WTC11 (cell line): Measurements from ENCODE around the gene MFSD11. TPM values are rescaled to one million over a fixed set of nuclear protein-coding genes. Genes with fewer than 3 reads are reported as not detected.

Experiments used
- ATAC-seq: fragments of 200-7000 bp; cut with Tn5 transposase; 2 replicates; pipeline ENCODE4 v1.10.0; 2021; ENCODE audit warnings: mild to moderate bottlenecking, moderate library complexity
- CTCF ChIA-PET: fragments of 300-600 bp; sonication (Branson Sonifier 250); formaldehyde crosslinking; loops from one replicate; lab custom pipeline; 2021; ENCODE audit warnings: antibody characterized with exemption; lab: Charles Lee
- POLR2A ChIA-PET: fragments of 350-600 bp; sonication (Branson Sonifier 250); formaldehyde crosslinking; loops from one replicate; lab custom pipeline; 2021; ENCODE audit warnings: antibody characterized with exemption; lab: Charles Lee
- DNase-seq: peaks from one replicate; pipeline ENCODE4 v3.0.0; 2021; ENCODE audit warnings: low spot score
- H3K27ac Mint-ChIP-seq: 2 replicates; pipeline ENCODE4 v1.8.0; 2021; ENCODE audit warnings: mixed read lengths
- H3K27me3 Mint-ChIP-seq: 2 replicates; pipeline ENCODE4 v1.8.0; 2021; ENCODE audit warnings: low read depth, mild to moderate bottlenecking, moderate library complexity, mixed read lengths
- H3K36me3 Mint-ChIP-seq: 2 replicates; pipeline ENCODE4 v1.8.0; 2021; ENCODE audit warnings: mixed read lengths
- H3K4me1 Mint-ChIP-seq: 2 replicates; pipeline ENCODE4 v1.8.0; 2022; ENCODE audit warnings: mixed read lengths
- H3K4me3 Mint-ChIP-seq: 2 replicates; pipeline ENCODE4 v1.8.0; 2021; ENCODE audit warnings: mild to moderate bottlenecking, moderate library complexity, mixed read lengths
- H3K9me3 Mint-ChIP-seq: 2 replicates; pipeline ENCODE4 v1.8.0; 2021; ENCODE audit warnings: mixed read lengths
- ATF1 ChIP-seq: sonication (generic); formaldehyde crosslinking; IDR thresholded peaks from 2 replicates; pipeline ENCODE4 v1.8.1; 2023; ENCODE audit warnings: mild to moderate bottlenecking, moderate library complexity, missing genetic modification reagents
- ATF2 ChIP-seq: sonication (generic); formaldehyde crosslinking; IDR thresholded peaks from 2 replicates; pipeline ENCODE4 v1.8.1; 2022; ENCODE audit warnings: low read depth, missing genetic modification reagents, borderline replicate concordance
- ATF3 ChIP-seq: sonication (generic); formaldehyde crosslinking; conservative IDR thresholded peaks from 2 replicates; pipeline ENCODE4 v1.8.1; 2022; ENCODE audit warnings: mild to moderate bottlenecking, missing genetic modification reagents
- CDX4 ChIP-seq: fragments of 250-450 bp; sonication (Bioruptor Pico); IDR thresholded peaks from 2 replicates; pipeline ENCODE4 v1.9.0; 2021; ENCODE audit warnings: moderate library complexity, mild to moderate bottlenecking, inconsistent platforms, borderline replicate concordance
- ELF4 ChIP-seq: sonication (generic); formaldehyde crosslinking; IDR thresholded peaks from 2 replicates; pipeline ENCODE4 v1.8.1; 2022; ENCODE audit warnings: low read depth, mild to moderate bottlenecking, moderate library complexity, missing genetic modification reagents
- ESRRA ChIP-seq: sonication (generic); formaldehyde crosslinking; IDR thresholded peaks from 2 replicates; pipeline ENCODE4 v1.8.1; 2022; ENCODE audit warnings: mild to moderate bottlenecking, missing genetic modification reagents, borderline replicate concordance
- FOXK1 ChIP-seq: sonication (generic); formaldehyde crosslinking; IDR thresholded peaks from 2 replicates; pipeline ENCODE4 v1.8.0; 2022; ENCODE audit warnings: mild to moderate bottlenecking, moderate library complexity, missing genetic modification reagents
- GABPB1 ChIP-seq: sonication (generic); formaldehyde crosslinking; IDR thresholded peaks from 2 replicates; pipeline ENCODE4 v1.8.1; 2023; ENCODE audit warnings: mild to moderate bottlenecking, missing genetic modification reagents
- GTF2I ChIP-seq: fragments of 250-450 bp; sonication (Bioruptor Pico); conservative IDR thresholded peaks from 2 replicates; pipeline ENCODE4 v1.4.0; 2021; ENCODE audit warnings: mild to moderate bottlenecking
- OVOL2 ChIP-seq: fragments of 250-450 bp; sonication (Bioruptor Pico); IDR thresholded peaks from 2 replicates; pipeline ENCODE4 v1.9.0; 2021; ENCODE audit warnings: mild to moderate bottlenecking, borderline replicate concordance
- PRRX2 ChIP-seq: fragments of 250-450 bp; sonication (Bioruptor Pico); IDR thresholded peaks from 2 replicates; pipeline ENCODE4 v1.8.0; 2021; ENCODE audit warnings: mild to moderate bottlenecking
- RORB ChIP-seq: fragments of 250-450 bp; sonication (Bioruptor Pico); IDR thresholded peaks from 2 replicates; pipeline ENCODE4 v1.9.0; 2021; ENCODE audit warnings: mild to moderate bottlenecking
- TEAD4 ChIP-seq: sonication (generic); formaldehyde crosslinking; IDR thresholded peaks from 2 replicates; pipeline ENCODE4 v1.8.0; 2022; ENCODE audit warnings: mild to moderate bottlenecking, missing genetic modification reagents
- ZNF121 ChIP-seq: sonication (generic); formaldehyde crosslinking; IDR thresholded peaks from 2 replicates; pipeline ENCODE4 v1.8.0; 2023; ENCODE audit warnings: missing genetic modification reagents
- ZNF232 ChIP-seq: sonication (generic); formaldehyde crosslinking; IDR thresholded peaks from 2 replicates; pipeline ENCODE4 v1.8.0; 2022; ENCODE audit warnings: mild to moderate bottlenecking, missing genetic modification reagents
- ZNF396 ChIP-seq: fragments of 250-450 bp; sonication (Bioruptor Pico); IDR thresholded peaks from 2 replicates; pipeline ENCODE4 v1.8.0; 2021; ENCODE audit warnings: mild to moderate bottlenecking, moderate library complexity, borderline replicate concordance
- ZNF423 ChIP-seq: fragments of 250-450 bp; sonication (Bioruptor Pico); IDR thresholded peaks from 2 replicates; pipeline ENCODE4 v2.1.2; 2022; ENCODE audit warnings: mild to moderate bottlenecking, moderate library complexity
- total RNA-seq: library from RNA; stranded (reverse); gene quantifications from 3 replicates; pipeline ENCODE4 v1.2.3, GENCODE V29; 2021
- TF ChIP-seq, protein P1 (sequence below): sonication (generic); formaldehyde crosslinking; IDR thresholded peaks from 2 replicates; pipeline ENCODE4 v1.8.0; 2022; ENCODE audit warnings: mild to moderate bottlenecking, missing genetic modification reagents
- TF ChIP-seq, protein P2 (sequence below): fragments of 200-600 bp; IDR thresholded peaks from 2 replicates; pipeline ENCODE4 v1.8.0; 2022; ENCODE audit warnings: antibody characterized with exemption
- TF ChIP-seq, protein P3 (sequence below): fragments of 250-450 bp; sonication (Bioruptor Pico); IDR thresholded peaks from 2 replicates; pipeline ENCODE4 v1.9.0; 2021; ENCODE audit warnings: mild to moderate bottlenecking
- TF ChIP-seq, protein P4 (sequence below): sonication (generic); formaldehyde crosslinking; IDR thresholded peaks from 2 replicates; pipeline ENCODE4 v1.8.0; 2022; ENCODE audit warnings: mild to moderate bottlenecking, missing genetic modification reagents
- TF ChIP-seq, protein P5 (sequence below): sonication (generic); formaldehyde crosslinking; IDR thresholded peaks from 2 replicates; pipeline ENCODE4 v1.8.1; 2022; ENCODE audit warnings: mild to moderate bottlenecking, moderate library complexity, missing genetic modification reagents

MFSD11 gene
- total RNA-seq, 1 experiment from 2014 or later, result 16.6 TPM

- POLR2A ChIA-PET, result no interaction called here
- TF ChIP-seq OVOL2 (CRISPR knock-in tag) (no peak), TEAD4 (CRISPR knock-in tag) (no peak), ZNF232 (CRISPR knock-in tag) (no peak), GTF2I (CRISPR knock-in tag) (no peak), RORB (no peak), CDX4 (no peak), ESRRA (CRISPR knock-in tag) (no peak), GABPB1 (CRISPR knock-in tag) (no peak), ELF4 (CRISPR knock-in tag) (no peak)
- TF ChIP-seq, protein P1, sequence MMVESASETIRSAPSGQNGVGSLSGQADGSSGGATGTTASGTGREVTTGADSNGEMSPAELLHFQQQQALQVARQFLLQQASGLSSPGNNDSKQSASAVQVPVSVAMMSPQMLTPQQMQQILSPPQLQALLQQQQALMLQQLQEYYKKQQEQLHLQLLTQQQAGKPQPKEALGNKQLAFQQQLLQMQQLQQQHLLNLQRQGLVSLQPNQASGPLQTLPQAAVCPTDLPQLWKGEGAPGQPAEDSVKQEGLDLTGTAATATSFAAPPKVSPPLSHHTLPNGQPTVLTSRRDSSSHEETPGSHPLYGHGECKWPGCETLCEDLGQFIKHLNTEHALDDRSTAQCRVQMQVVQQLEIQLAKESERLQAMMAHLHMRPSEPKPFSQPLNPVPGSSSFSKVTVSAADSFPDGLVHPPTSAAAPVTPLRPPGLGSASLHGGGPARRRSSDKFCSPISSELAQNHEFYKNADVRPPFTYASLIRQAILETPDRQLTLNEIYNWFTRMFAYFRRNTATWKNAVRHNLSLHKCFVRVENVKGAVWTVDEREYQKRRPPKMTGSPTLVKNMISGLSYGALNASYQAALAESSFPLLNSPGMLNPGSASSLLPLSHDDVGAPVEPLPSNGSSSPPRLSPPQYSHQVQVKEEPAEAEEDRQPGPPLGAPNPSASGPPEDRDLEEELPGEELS (CRISPR knock-in tag), result no peak
- TF ChIP-seq, protein P2, sequence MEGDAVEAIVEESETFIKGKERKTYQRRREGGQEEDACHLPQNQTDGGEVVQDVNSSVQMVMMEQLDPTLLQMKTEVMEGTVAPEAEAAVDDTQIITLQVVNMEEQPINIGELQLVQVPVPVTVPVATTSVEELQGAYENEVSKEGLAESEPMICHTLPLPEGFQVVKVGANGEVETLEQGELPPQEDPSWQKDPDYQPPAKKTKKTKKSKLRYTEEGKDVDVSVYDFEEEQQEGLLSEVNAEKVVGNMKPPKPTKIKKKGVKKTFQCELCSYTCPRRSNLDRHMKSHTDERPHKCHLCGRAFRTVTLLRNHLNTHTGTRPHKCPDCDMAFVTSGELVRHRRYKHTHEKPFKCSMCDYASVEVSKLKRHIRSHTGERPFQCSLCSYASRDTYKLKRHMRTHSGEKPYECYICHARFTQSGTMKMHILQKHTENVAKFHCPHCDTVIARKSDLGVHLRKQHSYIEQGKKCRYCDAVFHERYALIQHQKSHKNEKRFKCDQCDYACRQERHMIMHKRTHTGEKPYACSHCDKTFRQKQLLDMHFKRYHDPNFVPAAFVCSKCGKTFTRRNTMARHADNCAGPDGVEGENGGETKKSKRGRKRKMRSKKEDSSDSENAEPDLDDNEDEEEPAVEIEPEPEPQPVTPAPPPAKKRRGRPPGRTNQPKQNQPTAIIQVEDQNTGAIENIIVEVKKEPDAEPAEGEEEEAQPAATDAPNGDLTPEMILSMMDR, result no peak
These were observed 86.2 kb downstream of the MFSD11 start for GRCh38 chr17:76824093-76824492.

GRCh38 chr17:76826330-76827068 lies 88.6 kb downstream of the MFSD11 start:
- H3K9me3 Mint-ChIP-seq, result no peaks in the 10 kb centered on the region
- CTCF ChIA-PET, result interaction anchor here (0.9 kb wide), 1 partner anchor 62 kb away, joined by 3 read pairs; no protein-coding TSS in a partner anchor
- H3K27ac Mint-ChIP-seq, result no peak overlapping the region
- H3K4me3 Mint-ChIP-seq, result no peak overlapping the region
- no peak for DNase-seq
- POLR2A ChIA-PET, result no interaction called here
- H3K36me3 Mint-ChIP-seq, result no peaks in the 10 kb centered on the region
- H3K27me3 Mint-ChIP-seq, result no peaks in the 10 kb centered on the region
- H3K4me1 Mint-ChIP-seq, result peaks cover 7% of the 10 kb centered on the region; the same call in 1 of the 2 replicates
- ATAC-seq, result peak; percentile 22; the same call in 1 of the 2 replicates
- TF ChIP-seq, protein P3, sequence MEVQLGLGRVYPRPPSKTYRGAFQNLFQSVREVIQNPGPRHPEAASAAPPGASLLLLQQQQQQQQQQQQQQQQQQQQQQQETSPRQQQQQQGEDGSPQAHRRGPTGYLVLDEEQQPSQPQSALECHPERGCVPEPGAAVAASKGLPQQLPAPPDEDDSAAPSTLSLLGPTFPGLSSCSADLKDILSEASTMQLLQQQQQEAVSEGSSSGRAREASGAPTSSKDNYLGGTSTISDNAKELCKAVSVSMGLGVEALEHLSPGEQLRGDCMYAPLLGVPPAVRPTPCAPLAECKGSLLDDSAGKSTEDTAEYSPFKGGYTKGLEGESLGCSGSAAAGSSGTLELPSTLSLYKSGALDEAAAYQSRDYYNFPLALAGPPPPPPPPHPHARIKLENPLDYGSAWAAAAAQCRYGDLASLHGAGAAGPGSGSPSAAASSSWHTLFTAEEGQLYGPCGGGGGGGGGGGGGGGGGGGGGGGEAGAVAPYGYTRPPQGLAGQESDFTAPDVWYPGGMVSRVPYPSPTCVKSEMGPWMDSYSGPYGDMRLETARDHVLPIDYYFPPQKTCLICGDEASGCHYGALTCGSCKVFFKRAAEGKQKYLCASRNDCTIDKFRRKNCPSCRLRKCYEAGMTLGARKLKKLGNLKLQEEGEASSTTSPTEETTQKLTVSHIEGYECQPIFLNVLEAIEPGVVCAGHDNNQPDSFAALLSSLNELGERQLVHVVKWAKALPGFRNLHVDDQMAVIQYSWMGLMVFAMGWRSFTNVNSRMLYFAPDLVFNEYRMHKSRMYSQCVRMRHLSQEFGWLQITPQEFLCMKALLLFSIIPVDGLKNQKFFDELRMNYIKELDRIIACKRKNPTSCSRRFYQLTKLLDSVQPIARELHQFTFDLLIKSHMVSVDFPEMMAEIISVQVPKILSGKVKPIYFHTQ (CRISPR knock-in tag), result no peak
- TF ChIP-seq ATF2, result no peak
- no peak for TF ChIP-seq ATF3 (CRISPR knock-in tag)
- TF ChIP-seq PRRX2 (CRISPR knock-in tag), result no peak
- TF ChIP-seq, protein P4, sequence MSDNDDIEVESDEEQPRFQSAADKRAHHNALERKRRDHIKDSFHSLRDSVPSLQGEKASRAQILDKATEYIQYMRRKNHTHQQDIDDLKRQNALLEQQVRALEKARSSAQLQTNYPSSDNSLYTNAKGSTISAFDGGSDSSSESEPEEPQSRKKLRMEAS (CRISPR knock-in tag), result no peak
- TF ChIP-seq FOXK1 (CRISPR knock-in tag), result no peak
- no peak for TF ChIP-seq ATF1 (CRISPR knock-in tag)
- TF ChIP-seq, protein P5, sequence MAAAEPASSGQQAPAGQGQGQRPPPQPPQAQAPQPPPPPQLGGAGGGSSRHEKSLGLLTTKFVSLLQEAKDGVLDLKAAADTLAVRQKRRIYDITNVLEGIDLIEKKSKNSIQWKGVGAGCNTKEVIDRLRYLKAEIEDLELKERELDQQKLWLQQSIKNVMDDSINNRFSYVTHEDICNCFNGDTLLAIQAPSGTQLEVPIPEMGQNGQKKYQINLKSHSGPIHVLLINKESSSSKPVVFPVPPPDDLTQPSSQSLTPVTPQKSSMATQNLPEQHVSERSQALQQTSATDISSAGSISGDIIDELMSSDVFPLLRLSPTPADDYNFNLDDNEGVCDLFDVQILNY (CRISPR knock-in tag), result no peak
- no peak for TF ChIP-seq ZNF121
- TF ChIP-seq, protein P1 (CRISPR knock-in tag), result no peak
- no peak for TF ChIP-seq ZNF396 (CRISPR knock-in tag)
- no peak for TF ChIP-seq ZNF423

More at GRCh38 chr17:76824093-76824492, 86.2 kb downstream of the MFSD11 start:
- Mint-ChIP-seq H3K4me1 (peaks cover 16% of the 10 kb centered on the region; the same call in 1 of the 2 replicates), H3K36me3 (no peaks in the 10 kb centered on the region), H3K27me3 (no peaks in the 10 kb centered on the region), H3K9me3 (no peaks in the 10 kb centered on the region), H3K27ac (no peak overlapping the region), H3K4me3 (no peak overlapping the region)
- ATAC-seq (no peak), DNase-seq (no peak)
- CTCF ChIA-PET, result interaction anchor here (1.3 kb wide), 1 partner anchor 232 kb away, joined by 3 read pairs; no protein-coding TSS in a partner anchor
